Measurements from ENCODE around the gene CYTH3.

The CYTH3 gene

GRCh38 chr7:6279937-6280336 lies 7.5 kb upstream of the CYTH3 start:
- no peak for DNase-seq (ENCODE audit: low spot score)

- no peak for DNase-seq (ENCODE audit: low spot score)
These were observed 6.9 kb upstream of the CYTH3 start for GRCh38 chr7:6279341-6279740.

- DNase-seq (ENCODE audit: low spot score) = no peak
These were observed 6.4 kb upstream of the CYTH3 start for GRCh38 chr7:6278749-6279310.

DNA sequence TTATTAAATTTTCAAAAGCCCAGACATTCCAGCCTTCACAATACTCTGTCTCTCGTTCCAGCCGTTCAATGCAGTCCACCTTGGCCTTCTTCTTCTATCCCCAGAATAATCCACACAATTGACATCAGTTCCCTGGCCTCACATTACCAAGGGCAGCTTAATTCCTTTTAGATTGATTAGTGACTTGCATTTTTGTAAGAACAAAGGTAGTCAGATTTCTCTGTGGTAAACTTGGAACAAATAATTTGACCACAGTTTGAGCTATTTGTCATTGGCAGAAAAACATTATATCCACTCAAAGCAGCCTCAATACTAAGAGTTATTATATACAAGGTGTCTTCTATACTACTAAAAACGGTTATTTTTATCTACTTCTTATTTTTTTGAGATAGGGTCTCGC lies 5.1 kb upstream of the CYTH3 start:
- no peak for DNase-seq (ENCODE audit: low spot score)

DNA sequence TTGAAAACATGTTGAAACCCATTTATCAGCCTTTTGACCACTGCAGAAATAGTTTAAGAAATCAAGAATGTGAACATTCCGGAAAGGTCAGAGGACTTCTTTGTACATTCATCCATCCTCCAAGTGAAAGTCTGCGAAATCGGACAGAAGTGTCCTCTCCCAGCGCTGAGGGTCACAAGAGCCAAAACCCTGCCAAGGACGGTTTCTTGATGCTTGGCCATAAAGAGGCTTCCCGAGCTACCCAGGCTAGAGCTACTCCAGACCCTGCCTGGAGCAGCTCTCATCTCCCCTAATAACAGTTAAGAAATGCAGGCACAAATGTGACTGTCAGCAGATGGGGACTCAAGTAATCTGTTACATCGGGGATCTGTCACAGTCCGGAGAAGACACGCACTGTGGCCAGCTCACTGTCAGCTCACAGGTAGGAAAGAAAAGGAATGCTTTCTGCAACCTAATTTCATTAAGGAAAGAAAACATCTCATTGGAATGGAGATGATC lies 4.5 kb upstream of the CYTH3 start:
- DNase-seq (ENCODE audit: low spot score) = no peak

- DNase-seq (ENCODE audit: low spot score) = no peak
These were observed 2.3 kb upstream of the CYTH3 start for GRCh38 chr7:6274743-6275142.

DNA sequence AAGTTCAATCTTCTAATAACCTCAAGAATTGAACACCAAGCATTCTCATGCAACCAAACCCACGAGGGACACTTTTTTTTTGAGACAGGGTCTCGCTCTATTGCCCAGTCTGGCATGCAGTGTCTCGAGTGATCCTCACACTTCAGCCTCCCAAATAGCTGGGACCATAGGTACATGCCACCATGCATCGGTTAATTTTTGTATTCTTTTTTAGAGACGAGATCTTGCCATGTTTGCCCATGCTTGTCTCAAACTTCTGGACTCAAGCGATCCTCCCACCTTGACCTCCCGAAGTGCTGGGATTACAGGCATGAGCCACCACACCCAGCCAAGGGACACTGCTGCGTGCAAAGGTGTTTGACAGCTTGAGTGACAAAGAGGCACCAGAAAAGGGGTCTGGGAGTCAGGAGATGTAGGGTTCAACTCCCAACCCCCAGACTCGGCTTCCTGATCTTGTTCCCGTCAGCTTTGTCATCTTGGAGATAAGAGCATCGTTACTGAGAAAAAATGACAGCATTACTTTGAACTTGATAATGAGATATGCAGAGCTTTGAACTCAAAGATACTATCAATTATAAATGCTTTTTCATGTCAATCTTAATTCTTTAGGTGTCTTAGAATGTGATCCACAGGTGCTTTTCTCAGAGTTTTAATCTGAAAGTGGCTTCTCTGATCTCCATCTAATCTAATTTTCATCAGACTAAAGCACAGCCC lies 1.6 kb upstream of the CYTH3 start:
- no peak for DNase-seq (ENCODE audit: low spot score)

GRCh38 chr7:6273380-6273837 lies 985 bp upstream of the CYTH3 start:
- peak; percentile 78 for DNase-seq (ENCODE audit: low spot score)

DNA sequence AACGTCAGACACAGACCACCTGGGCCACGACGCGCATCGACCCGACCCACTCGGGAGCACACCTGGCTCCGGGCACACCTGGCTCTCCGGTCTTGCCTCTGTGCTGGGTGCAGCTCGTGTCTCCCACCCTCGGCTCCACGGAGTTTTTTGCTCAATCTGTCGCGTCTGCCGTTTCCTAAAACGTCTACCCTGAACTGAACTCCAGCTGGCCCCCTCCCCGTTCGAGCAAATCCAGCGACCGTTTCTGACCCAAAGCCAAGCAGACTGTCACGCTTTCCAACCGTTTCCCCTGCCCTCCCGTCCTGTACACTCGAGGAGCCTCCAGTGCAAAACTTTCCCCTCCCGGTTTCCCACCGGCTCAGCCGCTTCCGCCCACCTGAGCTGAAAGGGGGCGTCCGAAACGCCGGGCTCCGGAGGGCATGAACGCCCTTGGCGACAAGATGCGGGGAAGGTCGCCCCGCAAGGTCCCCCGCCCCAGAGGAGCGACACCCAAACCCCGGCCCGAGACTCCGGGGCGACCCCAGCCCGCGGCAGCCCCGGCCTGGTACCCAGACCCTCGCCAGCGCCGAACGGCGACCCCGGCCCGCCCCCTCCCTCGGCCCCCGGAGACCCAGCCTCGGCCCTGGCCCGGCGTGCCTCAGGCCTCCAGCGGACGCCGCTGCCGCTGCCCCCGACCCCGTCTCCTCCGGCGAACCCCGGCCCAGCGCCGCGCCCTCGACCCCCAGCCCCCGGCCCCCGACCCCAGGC lies 557 bp downstream of the CYTH3 start:
- no peak for DNase-seq (ENCODE audit: low spot score)

DNA sequence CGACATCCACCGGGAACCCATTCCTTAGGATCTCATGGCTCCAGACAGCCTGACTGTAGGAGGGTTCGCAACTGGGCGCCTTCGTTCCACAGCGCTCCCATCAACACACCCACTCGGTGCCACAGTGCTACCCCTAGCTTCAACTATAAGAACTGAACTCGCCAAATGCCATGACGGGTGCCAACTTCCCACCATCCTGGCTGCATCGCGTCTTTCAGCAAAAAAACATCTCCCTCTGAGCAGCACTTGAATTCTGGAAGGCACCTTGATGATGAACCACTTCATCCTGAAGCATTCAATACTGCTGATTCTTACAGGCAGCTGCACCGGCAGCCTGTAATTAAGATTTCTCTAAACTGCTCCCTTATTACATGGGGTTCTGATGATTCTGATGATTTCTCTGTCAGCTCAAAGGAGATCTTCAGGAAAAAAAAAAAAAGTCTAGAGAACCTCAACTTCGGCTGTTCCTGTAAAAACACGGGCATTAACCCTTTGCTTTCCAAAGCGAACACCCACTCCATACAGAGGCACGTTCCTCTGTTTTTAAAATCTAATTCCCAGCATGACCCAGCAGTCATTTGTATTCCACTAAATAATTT lies 1.3 kb downstream of the CYTH3 start:
- peak; percentile 54 for DNase-seq (ENCODE audit: low spot score)

GRCh38 chr7:6269527-6269926 lies 2.9 kb downstream of the CYTH3 start:
- no peak for DNase-seq (ENCODE audit: low spot score)

DNA sequence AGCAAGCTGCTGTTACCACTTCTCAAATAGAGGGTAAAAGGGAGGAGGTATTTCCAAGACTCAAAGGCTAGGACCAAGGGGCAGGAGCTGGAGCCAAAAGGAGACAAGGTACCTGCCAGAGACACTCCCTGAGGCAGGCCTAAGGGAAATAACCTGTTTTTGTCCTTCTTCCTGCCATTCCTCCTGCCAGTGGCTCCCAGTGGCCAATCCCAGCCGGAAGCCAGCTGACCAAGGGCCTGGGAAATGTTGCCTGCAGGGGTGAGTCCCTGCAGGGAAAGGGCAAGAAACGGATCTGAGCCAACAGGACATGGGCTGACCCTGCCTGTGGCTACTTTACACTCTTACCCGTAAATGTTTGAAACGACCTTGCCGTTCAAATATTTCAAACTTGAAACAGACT lies 3.5 kb downstream of the CYTH3 start:
- peak; percentile 66 for DNase-seq (ENCODE audit: low spot score)

DNA sequence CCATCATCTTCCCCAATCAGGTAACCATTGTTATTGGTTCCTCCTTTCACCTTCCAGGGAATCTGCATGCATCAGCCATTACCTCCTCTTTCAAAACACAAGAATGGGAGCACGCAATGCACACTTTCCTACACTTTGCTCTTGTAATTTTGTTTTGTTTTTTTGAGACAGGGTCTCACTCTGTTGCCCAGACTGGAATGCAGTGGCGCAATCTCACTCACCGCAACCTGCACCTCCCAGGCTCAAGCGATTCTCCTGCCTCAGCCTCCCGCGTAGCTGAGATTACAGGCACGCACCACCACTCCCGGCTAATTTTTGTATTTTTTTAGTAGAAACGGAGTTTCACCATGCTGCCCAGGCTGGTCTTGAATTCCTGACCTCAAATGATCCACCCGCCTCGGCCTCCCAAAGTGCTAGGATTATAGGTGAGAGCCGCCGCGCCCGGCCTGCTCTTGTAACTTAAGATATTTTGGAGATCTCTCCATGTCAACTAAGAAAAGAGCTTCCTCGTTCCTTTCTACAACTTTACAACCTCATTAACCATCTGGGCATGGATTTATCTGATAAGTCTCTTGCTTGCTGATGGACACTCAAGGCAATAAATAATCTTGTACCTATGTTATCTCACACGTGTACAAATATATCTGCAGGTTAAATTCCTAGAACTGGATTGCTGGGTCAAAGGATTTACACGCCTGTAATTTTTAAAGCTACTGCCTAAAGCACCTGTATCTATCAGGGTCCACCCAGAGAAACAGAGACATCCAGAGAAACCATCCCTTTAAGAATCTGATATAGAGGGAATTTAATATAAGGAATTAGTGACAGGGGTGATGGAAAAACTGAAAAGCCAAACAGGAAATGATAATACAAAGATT lies 4.2 kb downstream of the CYTH3 start:
- DNase-seq (ENCODE audit: low spot score) = peak; percentile 73

GRCh38 chr7:6266699-6267098 lies 5.7 kb downstream of the CYTH3 start:
- no peak for DNase-seq (ENCODE audit: low spot score)

DNA sequence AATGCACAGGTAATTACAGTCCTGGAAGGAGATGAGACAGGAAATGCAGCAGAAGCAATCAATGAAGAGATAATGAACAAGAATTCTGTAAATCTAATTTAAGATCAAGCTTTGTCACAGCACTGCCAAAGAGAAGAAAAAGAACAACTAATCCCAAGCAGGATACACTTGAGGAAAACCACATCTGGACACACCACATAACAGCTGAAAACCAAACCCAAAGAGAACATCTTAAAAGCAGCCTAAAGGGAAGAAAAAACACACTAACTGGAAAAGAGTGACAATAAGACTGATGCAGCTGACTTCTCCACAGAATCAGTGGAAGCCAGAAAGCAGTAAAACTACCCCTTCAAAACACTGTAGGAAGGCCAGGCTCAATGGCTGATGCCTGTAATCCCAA lies 10.2 kb downstream of the CYTH3 start:
- DNase-seq (ENCODE audit: low spot score) = no peak

- DNase-seq (ENCODE audit: low spot score) = no peak
These were observed 10.7 kb downstream of the CYTH3 start for GRCh38 chr7:6261699-6262098.

- no peak for DNase-seq (ENCODE audit: low spot score)
These were observed 11.9 kb downstream of the CYTH3 start for GRCh38 chr7:6260291-6261187.

DNA sequence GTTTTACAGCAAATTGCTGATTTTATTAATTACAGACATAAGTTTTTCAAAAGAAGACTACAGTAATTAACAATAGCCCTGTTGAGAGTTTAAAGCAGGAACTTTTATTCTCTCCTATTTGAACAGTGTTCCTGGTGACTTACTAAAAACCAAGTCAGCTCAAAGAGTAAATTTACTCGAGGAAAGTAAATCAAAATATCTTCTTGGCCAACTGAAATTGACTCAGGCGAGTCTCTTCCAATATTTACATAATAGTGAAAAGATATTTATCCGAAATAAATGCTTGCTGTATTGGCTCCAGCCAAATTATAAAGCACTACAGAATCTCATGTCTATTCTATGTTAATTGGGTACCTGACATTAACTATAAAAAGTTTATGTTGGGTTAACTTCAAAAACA lies 13.2 kb downstream of the CYTH3 start:
- no peak for DNase-seq (ENCODE audit: low spot score)

- DNase-seq (ENCODE audit: low spot score) = no peak
These were observed 13.8 kb downstream of the CYTH3 start for GRCh38 chr7:6258440-6259182.

DNA sequence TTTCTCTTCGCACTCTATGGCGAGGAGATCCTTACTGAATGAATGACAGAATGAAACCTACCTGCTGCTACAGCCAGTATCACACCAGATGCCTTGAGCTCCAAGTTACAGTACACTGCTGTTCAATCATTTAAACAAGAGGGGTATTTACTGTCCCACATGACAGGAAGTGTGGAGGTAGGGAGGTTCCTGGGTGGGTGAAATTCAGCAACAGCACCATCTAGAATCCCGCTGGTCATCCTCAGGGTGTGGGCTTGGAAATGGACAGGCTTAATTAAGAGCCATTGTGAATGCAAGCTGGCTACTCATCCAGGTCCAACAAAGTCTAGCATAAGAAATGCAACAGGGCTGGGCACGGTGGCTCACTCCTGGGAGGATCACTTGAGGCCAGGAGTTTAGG lies 14.7 kb downstream of the CYTH3 start:
- DNase-seq (ENCODE audit: low spot score) = no peak
